ENCODE measurements around the gene GPR37L1. TPM values are rescaled to one million over a fixed set of nuclear protein-coding genes. Genes with fewer than 3 reads are reported as not detected.
"Not testable (repeated sequence)": the region's sequence is repeated elsewhere in the genome, so short reads cannot be mapped to it uniquely, and the experiment has no call there.

The GPR37L1 gene
- total RNA-seq, 1 experiment from 2014 or later: not detected

DNA sequence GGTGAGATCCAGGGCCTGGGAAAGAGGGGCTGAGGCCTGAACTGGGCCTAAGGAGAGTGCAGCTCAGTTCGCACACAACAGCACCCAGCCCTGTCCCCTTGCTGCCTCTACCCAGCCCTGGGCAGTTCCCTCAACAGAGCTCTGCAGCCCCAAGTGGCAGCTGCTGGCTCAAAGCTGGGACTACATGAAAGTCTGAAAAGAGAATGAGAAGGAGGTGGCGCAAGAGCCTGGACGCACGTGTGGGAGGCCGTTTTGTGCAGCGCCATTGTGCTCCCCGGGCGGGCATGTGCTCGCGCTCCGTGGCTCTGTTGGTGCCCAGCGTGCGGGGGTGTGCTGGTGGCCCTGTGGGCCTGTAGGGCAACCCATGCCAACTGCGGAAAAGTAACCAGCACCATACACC lies 10.3 kb downstream of the GPR37L1 start:
- no peak for DNase-seq (ENCODE audit: low read depth)

DNA sequence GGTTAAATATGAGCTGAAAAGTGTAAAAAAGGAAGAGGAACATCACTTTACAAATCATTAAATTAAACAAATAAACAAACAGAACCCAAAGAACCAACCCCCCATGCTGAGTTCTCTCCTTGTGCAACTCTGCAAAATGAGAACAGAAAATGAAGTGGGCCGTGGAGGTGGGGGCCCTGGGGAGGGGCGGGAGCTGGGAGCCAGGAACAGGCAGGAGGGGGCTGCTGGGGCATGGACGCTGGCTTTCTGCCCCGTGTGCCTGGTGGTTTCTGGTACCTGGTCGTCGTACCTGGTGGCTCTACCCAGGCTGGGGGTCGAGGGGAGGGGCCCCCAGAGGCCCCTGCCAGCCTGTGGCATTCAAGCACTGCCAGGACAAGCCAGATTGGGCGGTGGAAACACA lies 10.8 kb downstream of the GPR37L1 start:
- no peak for DNase-seq (ENCODE audit: low read depth)

DNA sequence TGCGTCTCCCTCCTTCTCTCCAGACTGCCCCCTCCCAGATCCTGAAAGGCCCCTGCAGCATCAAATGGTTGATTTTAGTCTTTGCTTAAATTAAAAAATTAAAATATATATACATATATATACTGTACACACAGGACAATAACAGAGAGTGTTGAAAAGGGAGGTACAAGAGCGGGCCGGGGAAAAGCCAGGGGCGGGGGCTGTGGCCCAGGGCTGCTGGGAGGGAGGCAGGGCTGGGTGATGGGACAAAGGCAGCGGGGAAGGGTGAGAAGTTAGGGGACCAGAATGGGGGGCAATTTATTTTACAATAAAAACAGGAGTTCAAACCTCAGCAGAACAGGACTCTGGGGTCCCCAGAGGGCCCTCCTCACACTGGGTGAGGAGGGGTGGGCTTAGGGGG lies 11.3 kb downstream of the GPR37L1 start:
- no peak for DNase-seq (ENCODE audit: low read depth)

DNA sequence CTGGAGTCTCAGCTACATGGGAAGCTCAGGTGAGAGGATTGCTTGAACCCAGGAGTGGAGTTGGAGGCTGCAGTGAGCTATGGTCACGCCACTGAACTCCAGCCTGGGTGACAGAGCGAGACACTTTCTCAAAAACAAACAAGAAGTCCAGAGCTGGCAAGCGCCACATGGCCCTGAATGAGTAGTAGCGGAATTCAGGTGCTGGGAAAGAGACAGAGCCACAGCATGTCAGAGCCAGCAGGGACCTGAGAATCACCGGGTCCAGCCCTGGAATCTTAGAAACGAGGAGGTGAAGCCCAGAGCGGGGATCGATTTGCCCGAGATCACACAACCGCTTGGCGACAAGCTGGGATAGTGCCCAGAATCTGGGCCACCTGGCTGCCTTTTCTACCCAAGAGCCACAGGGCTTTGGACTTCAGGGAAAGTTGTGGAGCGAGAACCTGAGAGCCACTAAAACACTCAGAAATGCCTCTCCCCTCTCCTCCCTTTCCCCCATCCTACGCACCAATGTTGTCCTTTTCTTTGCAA lies 12.0 kb downstream of the GPR37L1 start:
- no peak for DNase-seq (ENCODE audit: low read depth)

DNA sequence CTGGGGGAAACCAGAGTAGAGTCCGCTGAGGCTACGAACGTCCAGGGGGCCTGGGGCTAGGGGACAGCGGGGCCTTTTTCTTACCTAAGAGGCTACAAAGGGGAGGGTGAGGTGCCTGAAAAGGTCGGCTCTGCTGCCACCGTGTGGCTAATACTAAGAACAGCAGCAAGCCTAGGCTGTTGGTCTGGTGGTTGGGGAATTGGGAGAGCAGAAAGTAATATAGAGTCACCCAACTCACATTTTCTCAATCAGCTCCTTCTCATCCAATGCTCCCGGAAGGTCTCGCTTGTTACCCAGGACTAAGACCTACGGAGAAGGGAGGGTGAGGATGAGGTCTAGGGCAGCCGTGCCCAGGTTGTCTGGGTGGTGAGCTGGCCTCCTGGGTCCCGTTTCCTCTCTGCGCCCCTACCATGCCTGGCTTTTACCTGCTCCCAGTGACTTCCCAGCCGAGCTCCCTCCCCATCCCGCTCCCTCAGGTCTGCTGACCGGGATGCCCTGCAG lies 12.6 kb downstream of the GPR37L1 start:
- DNase-seq (ENCODE audit: low read depth): peak; percentile 59

DNA sequence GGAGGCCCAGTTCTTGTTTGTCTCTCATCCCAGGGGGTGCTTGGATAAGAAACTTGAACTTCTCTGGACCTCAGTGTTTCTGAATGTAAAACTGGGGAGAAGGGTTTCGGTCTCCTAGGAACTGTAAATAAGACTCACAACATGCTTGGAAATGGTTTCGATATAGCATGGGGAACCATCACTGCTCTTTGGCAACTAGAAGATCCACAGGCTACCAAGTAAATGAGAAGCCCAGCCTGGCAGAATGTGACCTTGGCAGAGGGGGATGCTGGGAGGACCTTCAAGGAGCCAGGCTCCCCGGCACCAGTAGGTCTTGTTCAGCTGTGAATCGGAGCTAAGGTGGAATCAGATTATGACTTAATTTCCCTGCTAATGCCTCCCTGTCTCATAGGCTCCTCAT lies 18.1 kb downstream of the GPR37L1 start:
- DNase-seq (ENCODE audit: low read depth): no peak

DNA sequence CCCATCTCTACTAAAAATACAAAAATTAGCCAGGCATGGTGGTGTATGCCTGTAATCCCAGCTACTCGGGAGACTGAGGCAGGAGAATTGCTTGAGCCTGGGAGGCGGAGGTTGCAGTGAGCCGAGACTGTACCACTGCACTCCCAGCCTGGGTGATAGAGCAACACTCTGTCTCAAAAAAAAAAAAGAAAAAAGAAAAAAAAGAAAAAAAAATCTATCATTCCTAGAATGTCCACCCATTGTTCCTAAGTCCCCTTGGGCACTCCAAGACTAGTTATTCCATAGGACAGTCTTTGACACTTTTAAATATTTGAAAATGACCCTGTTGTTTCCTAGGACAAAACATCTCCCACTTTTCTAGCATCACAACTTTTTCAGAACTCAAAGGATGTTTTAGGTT lies 18.8 kb downstream of the GPR37L1 start:
- DNase-seq (ENCODE audit: low read depth): not testable (repeated sequence)

DNA sequence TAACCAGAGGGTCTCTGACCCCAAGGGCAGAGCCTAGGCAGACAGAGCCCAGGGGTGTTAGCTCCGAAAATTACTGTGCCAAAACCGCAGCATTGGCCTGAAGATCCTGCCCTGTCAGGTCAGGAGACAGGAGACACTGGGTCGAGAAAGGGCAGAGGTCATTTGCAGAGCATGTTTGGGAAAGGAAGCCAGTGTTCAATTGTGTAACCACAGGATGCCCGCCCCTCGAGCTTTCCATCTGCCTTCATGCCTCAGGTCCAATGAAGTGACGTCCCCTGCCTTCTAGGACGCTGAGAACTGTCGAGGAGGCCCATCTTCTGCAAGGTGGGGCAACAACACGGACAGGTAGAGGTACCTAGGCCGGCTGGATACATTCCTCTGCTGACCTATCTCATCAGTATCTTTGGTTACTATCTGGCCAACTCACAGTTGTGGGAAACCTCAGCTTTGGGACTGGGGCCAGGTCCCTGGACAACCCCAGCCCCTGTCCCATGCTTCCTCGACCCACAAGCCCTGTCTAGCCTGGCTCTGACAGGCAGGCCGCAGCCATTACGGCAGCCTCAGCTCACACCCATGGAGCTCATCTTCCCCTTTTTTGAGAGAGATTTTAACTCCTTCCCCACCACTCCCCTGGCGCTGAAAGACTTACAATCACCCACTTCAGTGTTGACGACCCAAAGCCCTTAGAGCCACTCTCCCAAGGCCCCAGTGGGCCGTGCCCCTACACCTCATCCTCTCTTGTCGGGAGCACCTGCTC lies 20.5 kb downstream of the GPR37L1 start:
- DNase-seq (ENCODE audit: low read depth): no peak

DNA sequence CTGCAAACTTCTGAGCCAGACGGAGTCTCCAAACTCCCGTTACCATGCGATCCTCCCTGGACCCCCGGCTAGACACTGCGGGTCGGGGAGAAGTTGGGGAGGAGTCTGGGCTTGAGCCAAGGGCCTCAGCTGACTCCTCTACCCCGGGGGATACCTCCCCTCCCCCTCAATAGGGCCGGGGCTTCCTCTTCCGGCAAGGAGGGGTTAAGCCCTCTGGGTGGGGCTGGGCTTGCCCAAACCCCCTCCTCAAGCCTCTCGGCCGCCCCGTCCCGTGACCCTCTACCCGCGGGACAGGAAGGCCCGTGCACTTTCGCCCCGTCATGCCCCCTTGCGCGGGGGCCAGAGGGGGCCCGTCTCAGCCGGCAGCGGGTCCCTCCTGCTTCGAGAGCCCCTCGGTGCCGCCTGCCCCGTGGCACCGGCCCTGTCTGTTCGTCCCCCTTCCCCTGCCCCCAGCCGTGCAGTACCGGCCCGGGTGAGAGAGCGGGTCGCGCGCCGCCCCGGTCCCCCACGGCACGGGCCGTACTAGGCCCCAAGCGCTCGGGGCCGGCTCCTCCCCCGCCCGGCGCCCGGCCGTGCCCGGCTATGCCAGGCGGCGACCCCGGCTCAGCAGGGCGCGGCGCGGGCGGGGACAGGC lies 21.2 kb downstream of the GPR37L1 start:
- no peak for DNase-seq (ENCODE audit: low read depth)

DNA sequence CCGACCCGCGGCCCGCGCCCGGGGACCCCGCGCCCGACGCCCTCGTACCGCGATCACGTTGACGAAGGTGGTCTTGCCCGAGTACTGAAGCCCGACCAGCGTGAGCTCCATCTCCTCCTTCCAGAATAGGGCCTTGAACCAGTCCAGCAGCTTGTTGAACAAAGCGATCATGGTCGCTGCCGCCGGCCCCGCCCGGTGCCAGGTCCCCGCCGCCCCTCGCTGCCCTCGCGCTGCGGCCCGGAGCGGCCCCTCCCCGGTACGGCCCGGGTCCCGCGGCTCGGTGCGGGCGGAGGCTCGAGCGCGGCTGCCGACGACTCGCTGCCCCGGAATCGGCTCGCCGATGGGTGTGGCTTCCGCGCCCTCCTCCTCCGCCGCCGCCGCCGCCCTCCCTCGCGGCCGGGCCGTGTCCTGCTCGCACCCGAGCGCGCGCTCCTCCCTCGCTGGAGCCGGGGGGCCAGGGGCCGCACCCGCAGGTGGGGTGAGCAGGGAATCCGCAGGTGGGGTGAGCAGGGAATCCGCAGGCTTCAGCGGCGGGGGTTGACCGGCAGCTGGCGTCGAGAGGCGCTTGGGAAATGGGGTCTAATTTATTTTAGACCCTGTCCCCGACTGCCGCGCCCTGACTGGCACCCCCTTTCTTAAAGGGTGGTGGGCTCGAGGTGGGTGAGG lies 21.8 kb downstream of the GPR37L1 start, which contains the start of gene ARL8A:
Gene ARL8A (minus strand): TSS at position 336 of the 666 bp plus-strand sequence. CDS start 165 bp downstream, at position 171.
- peak; percentile 21 for DNase-seq (ENCODE audit: low read depth)

DNA sequence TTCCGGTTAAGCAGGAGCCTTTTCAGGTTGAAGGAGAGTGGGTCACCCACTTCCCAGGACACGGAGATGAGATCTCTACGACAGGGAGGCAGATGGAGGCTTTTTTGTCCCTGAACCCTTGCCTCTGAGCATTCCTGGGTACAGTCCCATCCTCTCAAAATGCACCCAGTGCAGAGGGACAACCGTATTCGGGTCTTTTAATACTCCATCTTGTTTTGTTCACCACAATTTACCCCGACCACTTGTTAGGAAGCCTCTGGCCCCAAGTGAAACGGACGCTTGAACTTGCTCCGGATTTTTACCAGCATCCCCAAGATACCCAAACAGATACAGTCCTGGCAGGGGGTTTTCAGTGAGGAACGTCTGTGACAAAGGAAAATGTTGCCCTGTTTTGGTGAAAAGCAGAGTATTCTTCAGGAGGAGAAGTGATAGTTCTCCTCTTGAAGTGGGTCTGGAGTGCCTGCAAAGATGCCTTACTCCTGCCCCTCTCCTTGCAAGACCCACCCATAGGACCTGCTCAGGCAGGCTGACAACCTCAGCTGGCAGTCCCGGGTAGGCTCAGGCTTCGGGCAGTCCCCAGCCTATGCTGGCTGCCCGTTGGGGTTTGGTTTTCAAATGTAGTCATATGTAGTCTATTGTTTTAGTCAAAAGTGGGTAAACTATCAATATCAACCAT lies 22.5 kb downstream of the GPR37L1 start:
- no peak for DNase-seq (ENCODE audit: low read depth)

DNA sequence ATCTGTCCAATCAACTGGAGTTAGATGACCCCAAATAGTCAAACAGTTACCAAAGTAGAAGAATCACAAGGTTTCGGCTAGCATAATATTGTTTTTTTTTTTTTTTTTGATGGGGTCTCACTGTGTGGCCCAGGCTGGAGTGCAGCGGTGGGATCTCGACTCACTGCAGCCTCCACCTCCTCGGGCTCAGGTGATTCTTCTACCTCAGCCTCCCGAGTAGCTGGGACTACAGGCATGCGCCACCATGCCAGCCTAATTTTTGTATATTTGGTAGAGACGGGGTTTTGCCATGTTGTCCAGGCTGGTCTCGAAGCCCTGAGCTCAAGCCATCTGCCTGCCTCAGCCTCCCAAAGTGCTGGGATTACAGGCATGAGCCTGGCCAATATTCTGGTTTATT lies 23.0 kb downstream of the GPR37L1 start:
- DNase-seq (ENCODE audit: low read depth): not testable (repeated sequence)

DNA sequence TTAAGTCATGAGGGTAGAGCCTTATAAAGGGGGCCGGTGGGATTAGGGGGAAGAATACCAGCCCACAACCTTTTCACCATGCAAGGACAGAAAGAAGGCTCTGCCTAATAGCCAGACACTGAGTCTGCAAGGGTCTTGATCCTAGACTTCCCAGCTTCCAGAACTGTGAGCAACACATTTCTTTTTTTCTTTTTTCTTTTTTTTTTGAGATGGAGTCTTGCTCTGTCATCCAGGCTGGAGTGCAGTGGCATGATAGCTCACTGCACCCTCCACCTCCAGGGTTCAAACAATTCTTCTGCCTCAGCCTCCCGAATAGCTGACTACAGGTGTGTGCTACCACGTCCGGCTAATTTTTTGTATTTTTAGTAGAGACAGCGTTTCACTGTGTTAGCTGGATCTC lies 23.6 kb downstream of the GPR37L1 start:
- DNase-seq (ENCODE audit: low read depth): no peak

DNA sequence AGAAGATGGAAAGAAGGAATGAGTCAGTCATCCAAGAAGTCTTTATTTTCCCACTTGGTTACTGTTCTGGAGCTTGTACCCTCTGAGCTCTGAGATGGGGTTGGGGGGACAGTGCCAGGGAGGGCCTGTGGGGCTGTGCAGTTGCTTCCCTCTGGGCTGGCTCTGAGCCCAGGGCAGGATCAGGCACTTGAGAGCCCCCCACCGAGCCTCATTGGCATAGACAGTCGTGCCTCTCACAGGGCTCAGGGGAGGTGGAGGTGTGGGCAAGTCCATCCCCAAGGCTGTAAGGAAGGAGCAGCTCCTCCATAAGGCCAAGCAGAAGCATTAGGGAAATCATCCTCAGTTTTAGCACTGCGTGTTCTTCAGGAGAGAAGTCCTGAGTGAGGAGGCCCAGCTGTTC lies 24.3 kb downstream of the GPR37L1 start:
- no peak for DNase-seq (ENCODE audit: low read depth)

DNA sequence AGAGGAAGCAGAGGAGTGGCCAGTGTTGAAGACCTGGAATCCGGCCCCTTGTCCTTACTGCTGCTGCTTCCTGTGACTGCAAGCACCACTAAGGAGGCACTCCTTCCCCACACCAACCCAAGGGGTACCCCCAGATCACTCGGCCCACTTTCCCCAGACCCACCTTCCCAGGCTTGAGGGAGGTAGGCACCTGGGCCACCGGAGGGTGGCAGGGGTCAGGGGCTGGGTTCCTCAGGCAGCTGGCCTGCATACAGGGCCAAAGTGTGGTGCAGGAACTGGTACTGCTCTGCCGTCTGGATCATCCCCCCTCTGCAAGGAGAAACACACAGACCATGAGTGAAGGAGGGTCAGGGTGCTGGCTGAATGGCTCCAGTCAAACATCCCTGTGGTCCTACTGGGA lies 25.7 kb downstream of the GPR37L1 start:
- DNase-seq (ENCODE audit: low read depth): no peak

DNA sequence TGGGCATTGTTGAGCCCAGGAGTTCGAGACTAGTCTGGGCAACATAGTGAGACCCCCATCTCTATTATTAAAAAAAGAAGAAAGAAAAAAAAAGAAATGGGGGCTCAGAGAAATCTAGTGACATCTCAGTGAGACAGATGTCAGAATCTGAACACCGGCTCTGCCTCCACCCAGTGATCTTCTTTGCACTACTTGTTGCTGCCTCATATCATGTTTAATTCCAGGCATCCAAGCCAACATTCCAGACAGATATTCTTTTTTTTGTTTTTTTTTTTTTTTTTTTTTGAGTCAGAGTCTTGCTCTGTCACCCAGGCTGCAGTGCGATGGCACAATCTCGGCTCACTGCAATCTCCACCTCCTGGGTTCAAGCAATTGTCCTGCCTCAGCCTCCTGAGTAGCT lies 26.8 kb downstream of the GPR37L1 start:
- DNase-seq (ENCODE audit: low read depth): no peak

DNA sequence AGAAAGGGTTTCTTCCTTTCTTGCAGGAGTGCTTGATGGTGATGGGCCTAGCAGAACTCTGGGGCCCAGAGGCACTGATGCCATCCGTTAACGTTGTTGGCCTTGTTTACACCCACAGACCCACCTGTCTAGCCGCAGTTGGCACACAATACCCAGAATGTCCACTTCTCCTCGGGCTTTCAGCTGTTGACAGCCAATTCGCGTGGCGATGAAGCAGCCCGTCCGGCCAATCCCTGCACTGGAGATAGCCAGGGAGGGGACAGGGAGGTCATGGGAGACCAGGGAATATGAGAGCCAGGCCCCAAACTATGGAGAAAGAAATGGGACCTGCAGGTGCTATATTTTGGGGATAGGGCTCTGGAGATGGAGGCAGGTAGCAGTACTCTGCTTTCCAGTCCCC lies 27.5 kb downstream of the GPR37L1 start:
- DNase-seq (ENCODE audit: low read depth): no peak

DNA sequence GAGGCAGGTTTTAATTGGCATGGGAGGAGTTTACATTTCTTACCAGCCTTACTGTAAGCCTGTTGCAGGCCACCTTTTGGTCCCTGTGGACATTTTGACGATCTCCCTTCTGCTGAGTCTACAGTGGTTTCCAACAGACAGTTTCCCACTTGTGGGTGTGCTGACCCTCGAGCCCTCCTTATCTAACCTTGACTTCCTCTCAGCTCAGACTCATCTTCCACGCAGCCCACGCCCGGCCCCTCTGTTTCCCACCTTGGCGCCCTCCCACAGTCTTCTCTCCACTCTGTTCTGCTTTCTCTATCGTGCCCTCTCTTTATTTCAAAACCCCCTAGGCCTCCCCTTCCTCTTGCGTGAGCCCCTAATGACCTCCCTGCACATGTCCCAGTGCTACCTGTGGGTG lies 27.9 kb downstream of the GPR37L1 start:
- DNase-seq (ENCODE audit: low read depth): no peak

DNA sequence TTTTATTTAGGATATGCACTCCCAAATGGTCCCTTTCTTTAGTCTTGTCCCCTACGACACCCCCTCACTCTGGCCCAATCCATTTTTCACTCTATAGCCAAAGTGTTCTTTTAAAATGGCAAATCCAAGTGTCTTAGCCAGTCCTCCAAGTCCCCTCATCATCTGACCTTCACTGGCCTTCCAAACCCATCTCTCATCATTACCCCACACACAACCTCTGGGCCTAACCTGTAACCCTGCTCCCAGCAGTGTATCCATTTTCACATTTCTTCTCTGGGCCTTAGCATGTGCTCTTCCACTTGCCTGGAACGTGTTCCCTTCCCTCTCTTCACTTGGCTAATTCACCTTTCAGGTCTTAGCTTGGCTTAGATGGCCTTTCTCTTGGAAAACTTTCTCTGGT lies 28.3 kb downstream of the GPR37L1 start:
- DNase-seq (ENCODE audit: low read depth): no peak

DNA sequence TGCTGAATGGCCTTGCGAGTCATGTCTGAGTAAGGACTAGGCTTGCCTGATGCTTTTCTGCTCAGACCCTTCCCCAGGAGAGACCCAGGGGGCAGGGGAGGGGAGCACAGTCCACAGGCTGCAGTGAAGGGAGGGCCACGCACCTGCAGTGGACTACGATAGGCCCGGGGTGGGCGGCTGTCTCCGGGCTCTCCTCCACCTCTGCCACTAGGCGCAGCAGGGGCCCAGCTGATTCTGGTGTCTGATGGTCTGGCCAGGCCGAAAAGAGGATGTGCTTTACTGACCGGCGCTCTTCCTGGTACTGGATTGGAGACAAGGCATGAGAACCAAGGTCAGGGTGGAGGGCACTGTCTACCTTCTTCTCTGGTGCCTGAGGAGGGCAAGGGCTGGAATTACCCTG lies 29.7 kb downstream of the GPR37L1 start:
- DNase-seq (ENCODE audit: low read depth): no peak

DNA sequence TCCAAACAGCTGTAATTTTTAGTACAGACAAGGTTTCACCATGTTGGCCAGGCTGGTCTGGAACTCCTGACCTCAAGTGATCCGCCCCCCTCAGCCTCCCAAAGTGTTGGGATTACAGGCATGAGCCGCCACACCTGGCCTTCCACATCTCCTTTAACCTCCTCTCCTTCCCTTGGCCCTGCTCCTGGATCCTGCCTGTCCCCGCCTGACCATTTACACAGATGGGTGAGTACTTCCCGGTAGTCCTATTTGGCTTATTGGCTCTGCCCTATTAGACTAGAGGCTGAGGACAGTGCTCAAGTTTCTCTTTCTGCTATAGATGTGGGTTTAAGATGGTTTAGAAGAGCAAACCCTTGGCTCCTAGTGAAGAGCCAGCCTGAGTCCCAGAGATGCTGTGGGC lies 30.6 kb downstream of the GPR37L1 start:
- DNase-seq (ENCODE audit: low read depth): no peak
